Kidney (tissue), 14 donors: Measurements from ENCODE around the gene PEX10. TPM values are rescaled to one million over a fixed set of nuclear protein-coding genes. Genes with fewer than 3 reads are reported as not detected.

Experiments used
- DNase-seq, 5 donors: peaks; one replicate each; pipeline ENCODE4 v3.0.0-alpha.2; 2013 to 2020
- FAIRE-seq: peaks from 2 replicates; lab custom pipeline; 2012; peaks lifted over from hg19 to GRCh38; lab: Jason Lieb, UNC
- H3K27ac ChIP-seq, 2 donors: one replicate each; pipeline ENCODE4 v1.7.0; 2013; ENCODE audit warnings: low read depth in 2 of 2, low read length in 2 of 2, inconsistent platforms in 1 of 2
- H3K27me3 ChIP-seq: one replicate; pipeline ENCODE4 v1.7.1; 2013; ENCODE audit warnings: low read length, inconsistent platforms; ENCODE audit not compliant: control insufficient read depth, insufficient read depth
- H3K36me3 ChIP-seq, 3 donors: one replicate each; pipeline versions ENCODE4 v1.7.0 to v1.7.1; 2013; ENCODE audit warnings: low read length in 3 of 3, control low read depth in 1 of 3, inconsistent platforms in 1 of 3; ENCODE audit not compliant: insufficient read depth in 3 of 3, control insufficient read depth in 2 of 3
- H3K4me1 ChIP-seq, 3 donors: one replicate each; pipeline versions ENCODE4 v1.7.0 to v1.7.1; 2013; ENCODE audit warnings: low read length in 3 of 3, inconsistent platforms in 1 of 3, low read depth in 1 of 3; ENCODE audit not compliant: control insufficient read depth in 2 of 3, insufficient read depth in 2 of 3
- H3K4me3 ChIP-seq, 3 donors: one replicate each; pipeline versions ENCODE4 v1.7.0 to v1.8.1; 2013; ENCODE audit warnings: low read length in 3 of 3, control low read depth in 1 of 3, inconsistent platforms in 1 of 3
- H3K9ac ChIP-seq, 3 donors: one replicate each; pipeline versions ENCODE4 v1.7.0 to v1.7.1; 2013; ENCODE audit warnings: low read length in 3 of 3, control low read depth in 1 of 3, inconsistent platforms in 1 of 3
- H3K9me3 ChIP-seq, 3 donors: one replicate each; pipeline versions ENCODE4 v1.7.0 to v1.7.1; 2013; ENCODE audit warnings: low read length in 3 of 3, control low read depth in 1 of 3, inconsistent platforms in 1 of 3; ENCODE audit not compliant: control insufficient read depth in 2 of 3, insufficient read depth in 1 of 3
- CTCF ChIP-seq: IDR thresholded peaks from 3 replicates; pipeline ENCODE4 v1.5.1; 2012; ENCODE audit warnings: mild to moderate bottlenecking, moderate library complexity, borderline replicate concordance; ENCODE audit not compliant: insufficient read depth; ENCODE audit errors: extremely low read depth
- intact Hi-C: fragments of 100-400 bp; cut with DNase I; formaldehyde crosslinking; loops from one replicate; pipeline ENCODE4 v1.11.1; 2022
- polyA plus RNA-seq: library from polyadenylated mRNA; stranded (reverse); fragments of 350-450 nt; fragmentation: Illumina TruSeq; extraction: RNeasy Lipid Tissue Mini Kit (QIAGEN cat#74804); gene quantifications from one replicate; pipeline ENCODE4 v1.2.3, GENCODE V29; 2014; ENCODE audit warnings: low read depth, low replicate concordance; ENCODE audit not compliant: insufficient read depth
- total RNA-seq: library from RNA; stranded (reverse); fragmentation: NEBNext Ultra II Directional; extraction: Animal tissue kit (Norgen Biotek cat#: 25700); gene quantifications from one replicate; pipeline ENCODE4 v1.2.1, GENCODE V29; 2021
- donor health status: control.
- donor health status: control.
- donor health status: control.
- donor health status: control.
- donor health status: control.
- donor health status: DM: yes; HTN: yes; CAD: no.
- donor health status: Normal renal cell carcinoma (clear cell type).

PEX10 gene
- total and polyA plus RNA-seq, 2 donors from 2014 or later, result 25.6 to 26.8 TPM

- no peak overlapping the region for H3K9ac ChIP-seq
- H3K4me1 ChIP-seq, result no peaks in the 10 kb centered on the region
- no peaks in the 10 kb centered on the region for H3K36me3 ChIP-seq
- no peak overlapping the region for H3K27ac ChIP-seq
- no peak for TF ChIP-seq CTCF
- no peak for FAIRE-seq
- H3K9me3 ChIP-seq, result no peaks in the 10 kb centered on the region
- no peak for DNase-seq
- no peak overlapping the region for H3K4me3 ChIP-seq
- intact Hi-C loops, result no loop called here
- H3K27me3 ChIP-seq, result no peaks in the 10 kb centered on the region
Observed at GRCh38 chr1:2455757-2456156, 43.4 kb upstream of the PEX10 start.

GRCh38 chr1:2454227-2454626 is 41.9 kb upstream of the PEX10 start:
- Histone ChIP-seq H3K27me3 (no peaks in the 10 kb centered on the region), H3K9me3 (no peaks in the 10 kb centered on the region), H3K4me1 (no peaks in the 10 kb centered on the region), H3K27ac (no peak overlapping the region), H3K4me3 (no peak overlapping the region), H3K36me3 (no peaks in the 10 kb centered on the region), H3K9ac (no peak overlapping the region)
- intact Hi-C loops, result no loop called here
- no peak for DNase-seq
- no peak for FAIRE-seq
- TF ChIP-seq CTCF, result no peak

- Histone ChIP-seq H3K4me1 (no peaks in the 10 kb centered on the region), H3K27ac (no peak overlapping the region), H3K9me3 (no peaks in the 10 kb centered on the region), H3K4me3 (no peak overlapping the region), H3K36me3 (no peaks in the 10 kb centered on the region), H3K9ac (no peak overlapping the region), H3K27me3 (no peaks in the 10 kb centered on the region)
- FAIRE-seq (no peak), DNase-seq (no peak)
- intact Hi-C loops, result no loop called here
- TF ChIP-seq CTCF, result no peak
Observed at GRCh38 chr1:2452932-2453315, 40.6 kb upstream of the PEX10 start.
